Fibroblast of villous mesenchyme (primary cell): ENCODE results near the gene C1QB. TPM values are rescaled to one million over a fixed set of nuclear protein-coding genes. Genes with fewer than 3 reads are reported as not detected.
A peak's percentile ranks its signal among the peaks of the same experiment; 100 is the strongest.

ENCODE experiments used
- DNase-seq: peaks from one replicate; pipeline ENCODE4 v3.0.0-alpha.2; 2010; ENCODE audit warnings: low read depth
- H3K4me3 ChIP-seq: 2 replicates; pipeline ENCODE4 v1.5.1; 2011; ENCODE audit warnings: low read depth, mild to moderate bottlenecking, low read length
- total RNA-seq: library from RNA; depleted of rRNA; stranded (reverse); fragments of >200 nt; gene quantifications from 2 replicates; pipeline ENCODE4 v1.2.3, GENCODE V29; 2012
- TF ChIP-seq, protein P1 (sequence below): IDR thresholded peaks from 2 replicates; pipeline ENCODE4 v1.5.1; 2012; ENCODE audit warnings: low read depth, mild to moderate bottlenecking, low read length; ENCODE audit not compliant: insufficient read depth

The C1QB gene
- total RNA-seq, 1 donor, result not detected

DNA sequence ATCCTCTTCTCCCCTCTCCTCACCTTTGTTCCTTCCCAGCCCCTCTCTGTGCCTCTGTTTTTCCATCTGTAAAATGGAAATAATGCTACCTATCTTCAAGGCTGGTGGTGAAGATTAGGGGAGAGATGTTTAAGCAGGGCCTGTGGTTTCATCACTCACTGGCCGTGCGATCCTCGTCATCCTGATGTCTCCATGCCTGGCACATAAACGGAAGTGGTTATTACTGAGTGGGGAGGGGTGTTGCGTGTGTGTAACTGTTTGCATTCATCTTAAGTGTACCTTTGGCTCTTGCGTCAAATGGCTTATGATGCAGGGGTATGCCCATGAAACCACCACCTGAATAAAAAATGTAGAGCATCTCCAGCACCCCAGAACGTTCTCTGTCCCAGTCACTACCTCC is 33.8 kb upstream of the C1QB start:
- no peak overlapping the region for H3K4me3 ChIP-seq
- DNase-seq, result no peak
- TF ChIP-seq, protein P1, sequence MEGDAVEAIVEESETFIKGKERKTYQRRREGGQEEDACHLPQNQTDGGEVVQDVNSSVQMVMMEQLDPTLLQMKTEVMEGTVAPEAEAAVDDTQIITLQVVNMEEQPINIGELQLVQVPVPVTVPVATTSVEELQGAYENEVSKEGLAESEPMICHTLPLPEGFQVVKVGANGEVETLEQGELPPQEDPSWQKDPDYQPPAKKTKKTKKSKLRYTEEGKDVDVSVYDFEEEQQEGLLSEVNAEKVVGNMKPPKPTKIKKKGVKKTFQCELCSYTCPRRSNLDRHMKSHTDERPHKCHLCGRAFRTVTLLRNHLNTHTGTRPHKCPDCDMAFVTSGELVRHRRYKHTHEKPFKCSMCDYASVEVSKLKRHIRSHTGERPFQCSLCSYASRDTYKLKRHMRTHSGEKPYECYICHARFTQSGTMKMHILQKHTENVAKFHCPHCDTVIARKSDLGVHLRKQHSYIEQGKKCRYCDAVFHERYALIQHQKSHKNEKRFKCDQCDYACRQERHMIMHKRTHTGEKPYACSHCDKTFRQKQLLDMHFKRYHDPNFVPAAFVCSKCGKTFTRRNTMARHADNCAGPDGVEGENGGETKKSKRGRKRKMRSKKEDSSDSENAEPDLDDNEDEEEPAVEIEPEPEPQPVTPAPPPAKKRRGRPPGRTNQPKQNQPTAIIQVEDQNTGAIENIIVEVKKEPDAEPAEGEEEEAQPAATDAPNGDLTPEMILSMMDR, result no peak

DNA sequence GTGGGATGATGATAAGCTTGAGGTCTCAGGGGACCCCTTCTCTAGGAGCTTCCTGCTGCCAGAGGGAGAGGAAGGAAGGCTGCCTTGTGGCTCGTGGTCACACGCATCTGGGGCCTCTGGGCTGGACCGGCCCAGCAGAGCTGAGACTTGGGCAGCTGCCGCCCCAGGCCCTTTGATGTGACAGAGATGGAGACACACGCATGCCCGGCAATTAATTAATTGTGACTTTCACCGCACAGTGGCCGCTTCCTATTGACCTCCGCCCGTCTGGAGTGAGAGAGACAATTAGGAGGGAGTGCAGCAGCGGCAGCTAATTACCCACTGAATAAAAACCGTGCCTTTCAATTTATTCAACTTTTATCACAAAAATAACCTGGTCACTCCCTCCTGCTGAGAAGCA is 33.2 kb upstream of the C1QB start:
- TF ChIP-seq, protein P1, result no peak
- no peak overlapping the region for H3K4me3 ChIP-seq
- DNase-seq, result no peak

DNA sequence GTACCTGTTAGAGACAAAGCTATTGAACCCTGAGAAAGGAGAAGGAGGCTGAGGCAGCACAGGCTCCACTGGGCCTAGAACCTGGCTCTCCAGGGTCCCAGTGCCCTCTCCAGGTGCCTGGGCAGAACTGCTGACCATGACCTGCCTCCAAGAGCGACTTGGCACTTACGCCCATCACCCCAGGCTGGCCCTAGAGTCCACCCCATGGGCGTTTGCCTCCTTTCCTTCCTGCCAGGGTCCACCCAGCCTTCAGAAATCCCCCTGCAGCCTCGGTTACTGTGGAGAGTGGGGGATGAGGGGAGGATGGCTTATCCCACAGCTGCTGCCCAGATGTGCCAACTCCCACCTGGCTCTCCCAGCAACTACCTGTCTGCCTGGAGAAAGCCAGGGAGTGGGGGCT is 31.3 kb upstream of the C1QB start:
- no peak overlapping the region for H3K4me3 ChIP-seq
- TF ChIP-seq, protein P1, result no peak
- no peak for DNase-seq

- H3K4me3 ChIP-seq, result no peak overlapping the region
- DNase-seq, result peak; percentile 4
- TF ChIP-seq, protein P1, result no peak
Measured at GRCh38 chr1:22625262-22625925, 27.6 kb upstream of the C1QB start.

DNA sequence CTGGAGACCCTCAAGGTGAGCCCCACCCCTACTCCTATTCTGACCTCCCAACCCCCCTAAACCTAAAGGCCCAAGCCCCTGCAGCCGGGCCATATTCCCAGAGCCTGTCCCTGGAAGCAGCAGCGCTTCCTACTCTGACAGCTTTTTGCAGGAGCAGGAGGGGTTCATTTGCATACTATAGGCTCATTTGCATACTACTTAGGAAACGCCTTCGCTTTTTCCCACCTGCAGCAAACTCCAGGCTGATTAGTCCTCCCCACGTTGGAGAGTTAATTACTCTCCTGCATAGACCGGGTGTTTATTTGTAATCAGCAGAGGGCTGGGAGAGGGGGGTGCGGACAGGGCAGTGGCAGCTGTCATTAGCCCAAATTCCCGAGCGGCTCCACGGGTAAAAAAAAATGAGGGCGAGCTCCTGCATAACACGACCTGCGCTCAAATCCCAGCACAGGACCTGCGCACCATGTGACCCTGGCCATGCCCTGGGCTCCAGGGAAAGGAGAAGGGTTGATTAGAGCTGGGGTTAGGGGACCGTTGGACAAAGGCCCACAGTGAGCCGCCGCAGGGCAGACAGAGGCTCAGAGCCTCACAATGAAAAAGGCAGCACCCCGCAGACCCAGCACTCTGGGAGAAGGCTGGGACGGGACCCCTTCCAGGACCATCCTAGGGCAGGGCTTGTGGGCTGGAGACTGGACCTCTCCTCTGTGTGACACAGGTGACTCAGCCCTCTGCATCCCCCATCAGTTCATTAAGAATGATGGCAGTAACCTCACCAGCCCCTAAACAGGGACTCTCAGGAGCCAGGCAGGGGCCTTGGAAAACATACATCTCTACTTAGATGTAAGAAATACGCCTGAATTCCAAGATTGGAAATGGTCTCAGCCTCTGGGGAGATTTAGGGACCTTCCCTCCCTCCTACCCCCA is 26.5 kb upstream of the C1QB start:
- TF ChIP-seq, protein P1, result no peak
- no peak overlapping the region for H3K4me3 ChIP-seq
- DNase-seq, result no peak

GRCh38 chr1:22627331-22627730 is 25.7 kb upstream of the C1QB start:
- no peak overlapping the region for H3K4me3 ChIP-seq
- no peak for DNase-seq
- TF ChIP-seq, protein P1, result no peak
